OCI-LY7 (cell line): ENCODE results near the gene ATP11A. TPM values are rescaled to one million over a fixed set of nuclear protein-coding genes. Genes with fewer than 3 reads are reported as not detected.

Experiments
- BruUV-seq: library from RNA; stranded (reverse); fragments of 400-500 nt; replicated peaks from 2 replicates; lab custom pipeline; 2021; lab: Mats Ljungman, UMichigan
- CTCF ChIA-PET: fragments of 300-600 bp; sonication (Branson Sonifier 250); formaldehyde crosslinking; loops from one replicate; lab custom pipeline; 2022; ENCODE audit warnings: antibody characterized with exemption; ENCODE audit not compliant: unreplicated experiment; lab: Charles Lee
- POLR2A ChIA-PET: fragments of 300-600 bp; sonication (Branson Sonifier 250); formaldehyde crosslinking; loops from one replicate; lab custom pipeline; 2022; ENCODE audit warnings: antibody characterized with exemption; lab: Charles Lee
- DNase-seq: peaks from one replicate; pipeline ENCODE4 v3.0.0-alpha.2; 2015; ENCODE audit warnings: low spot score
- H2AFZ ChIP-seq: fragments of 200-600 bp; sonication (generic), shearing (Covaris generic); 2 replicates; pipeline ENCODE4 v1.6.1; 2014; ENCODE audit warnings: mild to moderate bottlenecking, antibody characterized with exemption, low read length, moderate library complexity
- H3K27ac ChIP-seq: fragments of 200-600 bp; sonication (generic); 2 replicates; pipeline ENCODE4 v1.5.1; 2014; ENCODE audit warnings: mixed run types, low read depth, mild to moderate bottlenecking, moderate library complexity, low read length, inconsistent platforms; ENCODE audit not compliant: poor library complexity, severe bottlenecking
- H3K36me3 ChIP-seq: fragments of 200-600 bp; sonication (generic); 2 replicates; pipeline ENCODE4 v1.6.1; 2014; ENCODE audit warnings: mild to moderate bottlenecking, antibody characterized with exemption, low read length, moderate library complexity, mixed read lengths; ENCODE audit not compliant: insufficient read depth
- H3K4me1 ChIP-seq: fragments of 200-600 bp; sonication (generic); 2 replicates; pipeline ENCODE4 v1.5.1; 2014; ENCODE audit warnings: mild to moderate bottlenecking, low read length; ENCODE audit not compliant: insufficient read depth, poor library complexity, severe bottlenecking
- H3K4me2 ChIP-seq: fragments of 200-600 bp; sonication (generic); 2 replicates; pipeline ENCODE4 v1.6.1; 2014; ENCODE audit warnings: mild to moderate bottlenecking, low read length
- H3K4me3 ChIP-seq: fragments of 200-600 bp; sonication (generic); 2 replicates; pipeline ENCODE4 v1.5.1; 2014; ENCODE audit warnings: mild to moderate bottlenecking, low read depth, low read length; ENCODE audit not compliant: poor library complexity, severe bottlenecking
- H3K79me2 ChIP-seq: fragments of 200-600 bp; sonication (generic); 2 replicates; pipeline ENCODE4 v1.6.1; 2016; ENCODE audit warnings: low read depth, mild to moderate bottlenecking, low read length, moderate library complexity, mixed read lengths; ENCODE audit not compliant: insufficient read depth
- H3K9me2 ChIP-seq: fragments of 200-600 bp; sonication (generic); 2 replicates; pipeline ENCODE4 v1.6.1; 2016; ENCODE audit warnings: mild to moderate bottlenecking, low read length, mixed read lengths; ENCODE audit not compliant: insufficient read depth
- H3K9me3 ChIP-seq: fragments of 200-600 bp; sonication (generic); 2 replicates; pipeline ENCODE4 v1.6.1; 2014; ENCODE audit warnings: mild to moderate bottlenecking, mixed run types, low read length, mixed read lengths
- H4K20me1 ChIP-seq: fragments of 200-600 bp; sonication (generic); 2 replicates; pipeline ENCODE4 v1.6.1; 2014; ENCODE audit warnings: mild to moderate bottlenecking, antibody characterized with exemption, low read length, moderate library complexity, mixed read lengths; ENCODE audit not compliant: insufficient read depth
- CTCF ChIP-seq: fragments of 200-600 bp; sonication (generic); conservative IDR thresholded peaks from 2 replicates; pipeline ENCODE4 v1.5.1; 2014; ENCODE audit warnings: mild to moderate bottlenecking, antibody characterized with exemption, low read length, moderate library complexity, mixed read lengths
- EZH2phosphoT487 ChIP-seq: fragments of 200-600 bp; sonication (generic); IDR thresholded peaks from 2 replicates; pipeline ENCODE4 v1.6.1; 2018; ENCODE audit warnings: low read depth, borderline replicate concordance, mild to moderate bottlenecking, mixed run types, antibody characterized with exemption, low read length, moderate library complexity, mixed read lengths
- intact Hi-C: fragments of 100-400 bp; cut with micrococcal nuclease; formaldehyde crosslinking; loops from one replicate; pipeline ENCODE4 v1.10.0; 2022; ENCODE audit not compliant: unreplicated experiment
- total RNA-seq, 2 experiments: library from RNA; depleted of rRNA in 1 of 2; stranded (reverse); fragments of >200 nt in 1 of 2; shearing (Covaris generic) in 1 of 2; gene quantifications; 2 replicates each; pipeline ENCODE4 v1.2.3, GENCODE V29; 2014 to 2022

The ATP11A gene
- total RNA-seq, 2 experiments from 2014 or later = 8.8 to 23.1 TPM

- Histone ChIP-seq H3K9me2 (no peaks in the 10 kb centered on the region), H3K36me3 (no peaks in the 10 kb centered on the region), H3K4me3 (no peak overlapping the region), H2AFZ (no peak overlapping the region), H3K79me2 (no peaks in the 10 kb centered on the region), H4K20me1 (no peaks in the 10 kb centered on the region), H3K9me3 (no peaks in the 10 kb centered on the region), H3K27ac (no peak overlapping the region), H3K4me1 (peaks cover 4% of the 10 kb centered on the region), H3K4me2 (no peak overlapping the region)
- intact Hi-C loops = no loop called here
- no TSS peak for BruUV-seq
- TF ChIP-seq CTCF = no peak
- no peak for TF ChIP-seq EZH2phosphoT487
- POLR2A ChIA-PET = no interaction called here
- CTCF ChIA-PET = no interaction called here
- DNase-seq = no peak
Observed at GRCh38 chr13:112790735-112791641, 101.2 kb downstream of the ATP11A start.

- Histone ChIP-seq H3K27ac (no peak overlapping the region), H2AFZ (no peak overlapping the region), H3K4me2 (no peak overlapping the region), H3K79me2 (no peaks in the 10 kb centered on the region), H3K9me3 (no peaks in the 10 kb centered on the region), H3K9me2 (no peaks in the 10 kb centered on the region), H4K20me1 (no peaks in the 10 kb centered on the region), H3K36me3 (no peaks in the 10 kb centered on the region), H3K4me1 (peaks cover 4% of the 10 kb centered on the region), H3K4me3 (no peak overlapping the region)
- no peak for DNase-seq
- no peak for TF ChIP-seq EZH2phosphoT487
- TF ChIP-seq CTCF = no peak
- CTCF ChIA-PET = no interaction called here
- intact Hi-C loops = no loop called here
- BruUV-seq = no TSS peak
- POLR2A ChIA-PET = no interaction called here
Observed at GRCh38 chr13:112791663-112792440, 102.0 kb downstream of the ATP11A start.
